WERI-Rb-1 (cell line): ENCODE data around the gene CACNA1I.

ENCODE experiments used
- DNase-seq: peaks from one replicate; pipeline ENCODE4 v3.0.0-alpha.2; 2020
- H3K27ac ChIP-seq: fragments of 250-450 bp; sonication (Bioruptor Pico); 2 replicates; pipeline ENCODE4 v1.5.1; 2020; ENCODE audit warnings: mild to moderate bottlenecking, moderate library complexity
- H3K27me3 ChIP-seq: fragments of 250-450 bp; sonication (Bioruptor Pico); 2 replicates; pipeline ENCODE4 v1.5.1; 2021; ENCODE audit warnings: mild to moderate bottlenecking, low read depth, moderate library complexity; ENCODE audit not compliant: insufficient read depth, severe bottlenecking
- H3K36me3 ChIP-seq: fragments of 250-450 bp; sonication (Bioruptor Pico); 2 replicates; pipeline ENCODE4 v1.5.1; 2020; ENCODE audit warnings: mild to moderate bottlenecking, moderate library complexity
- H3K4me3 ChIP-seq: 2 replicates; pipeline ENCODE4 v1.5.1; 2011; ENCODE audit warnings: low read depth, mild to moderate bottlenecking, control low read depth, low read length
- H3K9me3 ChIP-seq: fragments of 250-450 bp; sonication (Bioruptor Pico); 2 replicates; pipeline ENCODE4 v1.5.1; 2021; ENCODE audit warnings: mild to moderate bottlenecking, moderate library complexity; ENCODE audit not compliant: severe bottlenecking
- TF ChIP-seq, protein P1 (sequence below): IDR thresholded peaks from 2 replicates; pipeline ENCODE4 v1.5.1; 2011; ENCODE audit warnings: low read depth, mild to moderate bottlenecking, control low read depth, inconsistent platforms, low read length

CACNA1I gene

DNA sequence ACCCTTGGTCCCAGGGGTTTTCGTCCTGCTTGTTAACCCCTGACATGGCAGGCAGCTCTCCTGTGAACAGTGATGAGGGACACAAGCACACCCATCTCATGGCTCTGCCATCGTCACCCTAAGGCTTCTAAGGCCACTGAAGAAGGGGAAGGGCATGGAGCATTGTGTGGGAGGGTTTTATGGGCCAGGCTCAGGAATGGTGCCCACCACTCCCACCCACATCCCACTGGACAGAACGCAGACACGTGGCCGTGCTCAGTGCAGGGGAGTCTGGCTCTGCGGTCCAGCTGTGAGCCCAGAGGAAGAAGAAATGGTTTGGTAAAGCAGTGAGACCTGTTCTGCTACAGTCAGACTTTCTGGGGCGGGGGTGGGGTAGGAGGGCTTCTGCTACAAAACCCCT lies 130.0 kb downstream of the CACNA1I start:
- no peaks in the 10 kb centered on the region for H3K36me3 ChIP-seq
- no peak for DNase-seq
- no peak overlapping the region for H3K27ac ChIP-seq
- no peak overlapping the region for H3K4me3 ChIP-seq
- no peaks in the 10 kb centered on the region for H3K27me3 ChIP-seq
- TF ChIP-seq, protein P1, sequence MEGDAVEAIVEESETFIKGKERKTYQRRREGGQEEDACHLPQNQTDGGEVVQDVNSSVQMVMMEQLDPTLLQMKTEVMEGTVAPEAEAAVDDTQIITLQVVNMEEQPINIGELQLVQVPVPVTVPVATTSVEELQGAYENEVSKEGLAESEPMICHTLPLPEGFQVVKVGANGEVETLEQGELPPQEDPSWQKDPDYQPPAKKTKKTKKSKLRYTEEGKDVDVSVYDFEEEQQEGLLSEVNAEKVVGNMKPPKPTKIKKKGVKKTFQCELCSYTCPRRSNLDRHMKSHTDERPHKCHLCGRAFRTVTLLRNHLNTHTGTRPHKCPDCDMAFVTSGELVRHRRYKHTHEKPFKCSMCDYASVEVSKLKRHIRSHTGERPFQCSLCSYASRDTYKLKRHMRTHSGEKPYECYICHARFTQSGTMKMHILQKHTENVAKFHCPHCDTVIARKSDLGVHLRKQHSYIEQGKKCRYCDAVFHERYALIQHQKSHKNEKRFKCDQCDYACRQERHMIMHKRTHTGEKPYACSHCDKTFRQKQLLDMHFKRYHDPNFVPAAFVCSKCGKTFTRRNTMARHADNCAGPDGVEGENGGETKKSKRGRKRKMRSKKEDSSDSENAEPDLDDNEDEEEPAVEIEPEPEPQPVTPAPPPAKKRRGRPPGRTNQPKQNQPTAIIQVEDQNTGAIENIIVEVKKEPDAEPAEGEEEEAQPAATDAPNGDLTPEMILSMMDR = no peak
- H3K9me3 ChIP-seq = no peaks in the 10 kb centered on the region

GRCh38 chr22:39703091-39703490 lies 132.5 kb downstream of the CACNA1I start:
- H3K4me3 ChIP-seq = no peak overlapping the region
- peak; percentile 65 for DNase-seq
- H3K27me3 ChIP-seq = no peaks in the 10 kb centered on the region
- no peaks in the 10 kb centered on the region for H3K36me3 ChIP-seq
- peak overlapping the region; percentile 97 for H3K27ac ChIP-seq
- H3K9me3 ChIP-seq = no peaks in the 10 kb centered on the region
- TF ChIP-seq, protein P1 = no peak

DNA sequence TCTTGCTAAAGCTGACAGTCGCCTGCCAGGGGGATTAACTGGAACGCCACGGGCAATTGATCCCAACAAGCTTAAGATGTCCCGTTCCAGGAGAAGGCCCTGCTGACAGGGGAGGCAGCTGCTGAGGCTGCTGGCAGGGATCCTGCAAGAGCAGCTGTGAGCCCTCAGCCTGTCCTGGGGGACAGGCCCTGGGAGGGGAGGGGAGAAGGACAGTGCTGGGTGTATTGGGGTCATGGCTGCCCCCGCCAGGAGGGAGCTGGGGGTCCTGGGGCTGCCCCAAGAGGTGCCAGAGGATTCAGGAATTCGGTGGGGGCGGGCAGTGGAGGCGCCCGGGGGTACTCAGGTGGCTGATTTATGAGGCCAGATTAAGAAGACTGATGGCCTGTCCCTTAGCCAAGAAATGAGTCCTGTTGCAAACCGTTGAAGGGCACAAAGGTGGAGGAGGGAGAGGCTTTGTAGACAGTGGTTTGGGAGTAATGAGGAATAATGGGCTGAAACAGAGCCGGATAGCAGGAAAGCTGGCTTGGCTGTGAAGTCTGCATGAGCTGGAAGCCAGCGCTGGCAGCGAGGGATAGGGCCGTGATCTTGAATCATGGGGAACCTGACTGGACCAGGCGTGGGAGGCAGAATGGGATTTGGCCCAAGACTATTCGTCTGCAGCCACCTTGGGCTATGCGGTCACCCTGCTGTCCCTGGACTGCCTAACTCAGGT lies 133.5 kb downstream of the CACNA1I start:
- no peak overlapping the region for H3K4me3 ChIP-seq
- H3K27me3 ChIP-seq = no peaks in the 10 kb centered on the region
- peak; percentile 97 for DNase-seq
- H3K36me3 ChIP-seq = no peaks in the 10 kb centered on the region
- peak overlapping the region; percentile 97 for H3K27ac ChIP-seq
- TF ChIP-seq, protein P1 = no peak
- no peaks in the 10 kb centered on the region for H3K9me3 ChIP-seq

- DNase-seq = no peak
- no peak overlapping the region for H3K4me3 ChIP-seq
- no peaks in the 10 kb centered on the region for H3K36me3 ChIP-seq
- H3K27ac ChIP-seq = peak overlapping the region; percentile 97
- TF ChIP-seq, protein P1 = no peak
- H3K27me3 ChIP-seq = no peaks in the 10 kb centered on the region
- H3K9me3 ChIP-seq = no peaks in the 10 kb centered on the region
Observed at GRCh38 chr22:39705386-39705785, 134.8 kb downstream of the CACNA1I start.

DNA sequence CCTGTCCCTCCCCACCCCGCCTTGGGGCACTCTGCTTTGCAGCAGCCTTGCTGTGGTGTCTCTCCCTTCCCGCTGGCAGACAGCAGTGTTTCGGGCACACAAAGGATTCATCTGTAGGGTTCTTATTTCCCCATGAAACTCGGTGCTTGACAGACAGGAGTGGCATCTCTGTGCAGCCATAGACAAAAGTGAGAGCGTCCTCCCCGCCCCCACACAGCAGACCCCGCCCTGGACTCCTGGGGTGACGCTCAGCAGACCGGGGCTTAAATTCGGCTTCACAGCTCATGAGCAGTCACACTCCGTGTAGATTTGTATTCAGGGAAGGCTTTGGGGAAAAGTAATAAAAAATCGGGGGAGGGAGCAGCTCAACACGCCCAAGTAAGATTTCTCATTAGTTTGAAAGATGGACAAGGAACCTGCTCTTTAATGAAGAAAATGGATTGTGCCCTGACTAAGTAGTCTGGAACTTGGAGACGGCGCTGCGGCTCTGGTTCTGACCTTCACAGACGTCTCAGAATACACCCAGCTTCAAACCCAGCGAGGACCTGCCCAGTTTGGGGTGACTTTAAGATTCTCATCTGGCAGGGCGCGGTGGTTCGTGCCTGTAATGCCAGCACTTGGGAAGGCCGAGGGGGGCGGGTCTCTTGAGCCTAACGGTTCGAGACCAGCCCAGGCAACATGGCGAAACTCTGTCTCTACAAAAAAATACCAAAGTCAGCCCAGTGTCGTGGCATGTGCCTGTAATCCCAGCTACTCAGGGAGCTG lies 136.0 kb downstream of the CACNA1I start:
- no peak overlapping the region for H3K4me3 ChIP-seq
- H3K36me3 ChIP-seq = no peaks in the 10 kb centered on the region
- no peaks in the 10 kb centered on the region for H3K27me3 ChIP-seq
- peak overlapping the region; percentile 97 for H3K27ac ChIP-seq
- H3K9me3 ChIP-seq = no peaks in the 10 kb centered on the region
- TF ChIP-seq, protein P1 = no peak
- peak; percentile 75 for DNase-seq
